HEK293 (cell line): ENCODE measurements around the gene IQGAP3.
A peak's percentile ranks its signal among the peaks of the same experiment; 100 is the strongest.

Experiments
- HIC1 ChIP-seq: fragments of 450-650 bp; formaldehyde crosslinking; IDR thresholded peaks from 2 replicates; pipeline ENCODE4 v1.5.1; 2016; ENCODE audit warnings: missing biosample characterization, missing genetic modification characterization
- KLF10 ChIP-seq: fragments of 450-650 bp; IDR thresholded peaks from 2 replicates; pipeline ENCODE4 v1.5.1; 2018; ENCODE audit warnings: missing biosample characterization, mild to moderate bottlenecking, missing genetic modification characterization
- PRDM1 ChIP-seq: fragments of 450-650 bp; formaldehyde crosslinking; IDR thresholded peaks from 2 replicates; pipeline ENCODE4; 2016; ENCODE audit warnings: missing biosample characterization, missing genetic modification characterization
- RBAK ChIP-seq: fragments of 450-650 bp; formaldehyde crosslinking; IDR thresholded peaks from 2 replicates; pipeline ENCODE4 v1.5.1; 2016; ENCODE audit warnings: missing biosample characterization, missing genetic modification characterization
- WT1 ChIP-seq: fragments of 450-650 bp; formaldehyde crosslinking; IDR thresholded peaks from 2 replicates; pipeline ENCODE4 v1.5.1; 2016; ENCODE audit warnings: missing biosample characterization, missing genetic modification characterization
- ZBTB44 ChIP-seq: fragments of 450-650 bp; IDR thresholded peaks from 2 replicates; pipeline ENCODE4 v1.5.1; 2018; ENCODE audit warnings: missing biosample characterization, mild to moderate bottlenecking, missing genetic modification characterization
- ZBTB6 ChIP-seq: fragments of 450-650 bp; formaldehyde crosslinking; IDR thresholded peaks from 2 replicates; pipeline ENCODE4 v1.5.1; 2017; ENCODE audit warnings: missing biosample characterization, missing genetic modification characterization
- ZFP69B ChIP-seq: fragments of 450-650 bp; formaldehyde crosslinking; IDR thresholded peaks from 2 replicates; pipeline ENCODE4 v1.5.1; 2016; ENCODE audit warnings: missing biosample characterization, missing genetic modification characterization
- ZIC2 ChIP-seq: fragments of 450-650 bp; formaldehyde crosslinking; IDR thresholded peaks from 2 replicates; pipeline ENCODE4 v1.5.1; 2016; ENCODE audit warnings: missing biosample characterization, missing genetic modification characterization
- ZNF112 ChIP-seq: fragments of 450-650 bp; formaldehyde crosslinking; IDR thresholded peaks from 2 replicates; pipeline ENCODE4 v1.5.0; 2017; ENCODE audit warnings: missing biosample characterization, missing genetic modification characterization
- ZNF132 ChIP-seq: fragments of 450-650 bp; formaldehyde crosslinking; IDR thresholded peaks from 2 replicates; pipeline ENCODE4 v1.5.1; 2017; ENCODE audit warnings: missing biosample characterization, missing genetic modification characterization, borderline replicate concordance
- ZNF202 ChIP-seq: fragments of 450-650 bp; formaldehyde crosslinking; IDR thresholded peaks from 2 replicates; pipeline ENCODE4 v1.5.1; 2016; ENCODE audit warnings: missing biosample characterization, missing genetic modification characterization, borderline replicate concordance
- ZNF23 ChIP-seq: fragments of 450-650 bp; formaldehyde crosslinking; IDR thresholded peaks from 2 replicates; pipeline ENCODE4 v1.5.1; 2016; ENCODE audit warnings: missing biosample characterization, missing genetic modification characterization, borderline replicate concordance
- ZNF24 ChIP-seq: fragments of 450-650 bp; formaldehyde crosslinking; IDR thresholded peaks from 2 replicates; pipeline ENCODE4 v1.5.1; 2016; ENCODE audit warnings: missing biosample characterization, missing genetic modification characterization
- ZNF398 ChIP-seq: fragments of 450-650 bp; formaldehyde crosslinking; IDR thresholded peaks from 2 replicates; pipeline ENCODE4 v1.5.1; 2017; ENCODE audit warnings: missing biosample characterization, missing genetic modification characterization
- ZNF423 ChIP-seq: fragments of 450-650 bp; formaldehyde crosslinking; IDR thresholded peaks from 2 replicates; pipeline ENCODE4 v1.5.1; 2016; ENCODE audit warnings: missing biosample characterization, missing genetic modification characterization
- ZNF501 ChIP-seq: fragments of 450-650 bp; formaldehyde crosslinking; IDR thresholded peaks from 2 replicates; pipeline ENCODE4 v1.5.1; 2016; ENCODE audit warnings: missing biosample characterization, missing genetic modification characterization
- ZNF610 ChIP-seq: fragments of 450-650 bp; formaldehyde crosslinking; IDR thresholded peaks from 2 replicates; pipeline ENCODE4 v1.5.1; 2016; ENCODE audit warnings: missing biosample characterization, missing genetic modification characterization, borderline replicate concordance
- ZNF621 ChIP-seq: fragments of 450-650 bp; formaldehyde crosslinking; IDR thresholded peaks from 2 replicates; pipeline ENCODE4 v1.5.1; 2017; ENCODE audit warnings: missing biosample characterization, missing genetic modification characterization
- ZNF623 ChIP-seq: fragments of 450-650 bp; formaldehyde crosslinking; IDR thresholded peaks from 2 replicates; pipeline ENCODE4 v1.5.1; 2016; ENCODE audit warnings: missing biosample characterization, missing genetic modification characterization
- ZNF624 ChIP-seq: fragments of 450-650 bp; formaldehyde crosslinking; IDR thresholded peaks from 2 replicates; pipeline ENCODE4 v1.5.1; 2017; ENCODE audit warnings: missing biosample characterization, missing genetic modification characterization
- ZNF843 ChIP-seq: fragments of 450-650 bp; formaldehyde crosslinking; IDR thresholded peaks from 2 replicates; pipeline ENCODE4 v1.5.1; 2016; ENCODE audit warnings: missing biosample characterization, missing genetic modification characterization
- TF ChIP-seq, protein P1 (sequence below): fragments of 450-650 bp; formaldehyde crosslinking; IDR thresholded peaks from 2 replicates; pipeline ENCODE4 v1.5.1; 2016; ENCODE audit warnings: missing biosample characterization, missing genetic modification characterization
- TF ChIP-seq, protein P2 (sequence below): fragments of 450-650 bp; formaldehyde crosslinking; IDR thresholded peaks from 2 replicates; pipeline ENCODE4 v1.5.1; 2017; ENCODE audit warnings: missing biosample characterization, missing genetic modification characterization
- TF ChIP-seq, protein P3 (sequence below): fragments of 450-650 bp; formaldehyde crosslinking; IDR thresholded peaks from 2 replicates; pipeline ENCODE4 v1.5.1; 2016; ENCODE audit warnings: missing biosample characterization, missing genetic modification characterization
- TF ChIP-seq, protein P4 (sequence below): fragments of 450-650 bp; formaldehyde crosslinking; IDR thresholded peaks from 2 replicates; pipeline ENCODE4 v1.5.1; 2017; ENCODE audit warnings: missing biosample characterization, mild to moderate bottlenecking, missing genetic modification characterization, moderate library complexity

IQGAP3 gene

DNA sequence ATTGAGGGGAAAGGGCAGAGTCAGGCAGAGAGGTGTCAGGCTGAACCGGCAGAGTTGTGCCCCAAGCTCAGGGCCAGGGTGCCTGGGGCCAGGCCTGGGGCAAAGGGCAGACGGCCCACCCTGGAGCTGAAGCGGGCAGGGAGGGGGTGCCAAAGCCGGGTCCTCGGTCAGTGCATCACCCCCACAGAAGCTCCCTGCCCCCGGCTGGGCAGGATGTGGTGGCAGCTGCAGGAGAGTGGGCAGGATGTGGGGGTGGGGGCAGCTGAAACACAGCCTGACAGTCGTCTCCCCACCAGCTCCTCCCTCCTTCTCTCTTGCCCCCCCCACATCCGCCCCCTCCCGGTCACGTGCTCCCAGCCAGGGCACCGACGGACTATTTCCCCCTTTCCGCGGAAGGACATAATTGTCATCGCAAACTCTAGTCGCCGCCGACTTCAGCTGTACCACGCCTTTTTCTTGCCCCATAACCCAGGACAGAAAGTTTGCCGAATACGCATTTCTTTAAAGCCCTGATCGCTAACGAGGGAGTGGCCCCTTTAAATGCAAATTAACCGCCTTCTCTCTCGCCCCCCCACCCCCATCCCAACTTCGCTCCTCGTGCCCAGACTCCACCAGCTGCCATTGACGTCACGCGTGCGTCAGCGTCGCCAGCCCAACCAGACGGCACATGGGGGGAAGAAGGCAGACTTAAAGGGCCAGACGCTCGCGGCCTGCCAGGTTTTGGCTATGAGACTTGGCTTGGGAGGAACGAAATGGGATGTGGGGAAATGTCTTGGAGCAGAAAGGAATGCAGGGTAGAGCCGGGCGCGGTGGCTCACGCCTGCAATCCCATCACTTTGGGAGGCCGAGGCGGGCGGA, 67.3 kb downstream of the IQGAP3 start (continued):
- TF ChIP-seq ZNF843 (tag by site-specific recombination) (no peak; the same call in 1 of the 2 replicates), ZBTB44 (peak; percentile 72), ZNF132 (tag by site-specific recombination) (no peak), ZNF202 (tag by site-specific recombination) (no peak), ZNF398 (tag by site-specific recombination) (peak; percentile 87), ZNF112 (tag by site-specific recombination) (no peak), ZNF623 (0 out of 2 replicates have a peak, but pooled peaks have one; percentile 31), KLF10 (peak; percentile 84), ZNF624 (tag by site-specific recombination) (no peak), ZNF501 (tag by site-specific recombination) (peak; percentile 87), HIC1 (tag by site-specific recombination) (peak; percentile 99), RBAK (tag by site-specific recombination) (no peak), ZFP69B (peak; percentile 100), ZNF423 (tag by site-specific recombination) (no peak), ZBTB6 (tag by site-specific recombination) (no peak), PRDM1 (tag by site-specific recombination) (no peak), ZNF621 (tag by site-specific recombination) (no peak), ZNF23 (tag by site-specific recombination) (no peak), WT1 (tag by site-specific recombination) (peak; percentile 71; the same call in 1 of the 2 replicates), ZNF24 (tag by site-specific recombination) (peak; percentile 85), ZNF610 (tag by site-specific recombination) (peak; percentile 76; the same call in 1 of the 2 replicates), ZIC2 (tag by site-specific recombination) (0 out of 2 replicates have a peak, but pooled peaks have one; percentile 43)
- TF ChIP-seq, protein P1, sequence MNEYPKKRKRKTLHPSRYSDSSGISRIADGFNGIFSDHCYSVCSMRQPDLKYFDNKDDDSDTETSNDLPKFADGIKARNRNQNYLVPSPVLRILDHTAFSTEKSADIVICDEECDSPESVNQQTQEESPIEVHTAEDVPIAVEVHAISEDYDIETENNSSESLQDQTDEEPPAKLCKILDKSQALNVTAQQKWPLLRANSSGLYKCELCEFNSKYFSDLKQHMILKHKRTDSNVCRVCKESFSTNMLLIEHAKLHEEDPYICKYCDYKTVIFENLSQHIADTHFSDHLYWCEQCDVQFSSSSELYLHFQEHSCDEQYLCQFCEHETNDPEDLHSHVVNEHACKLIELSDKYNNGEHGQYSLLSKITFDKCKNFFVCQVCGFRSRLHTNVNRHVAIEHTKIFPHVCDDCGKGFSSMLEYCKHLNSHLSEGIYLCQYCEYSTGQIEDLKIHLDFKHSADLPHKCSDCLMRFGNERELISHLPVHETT (tag by site-specific recombination): peak; percentile 80
- TF ChIP-seq, protein P2, sequence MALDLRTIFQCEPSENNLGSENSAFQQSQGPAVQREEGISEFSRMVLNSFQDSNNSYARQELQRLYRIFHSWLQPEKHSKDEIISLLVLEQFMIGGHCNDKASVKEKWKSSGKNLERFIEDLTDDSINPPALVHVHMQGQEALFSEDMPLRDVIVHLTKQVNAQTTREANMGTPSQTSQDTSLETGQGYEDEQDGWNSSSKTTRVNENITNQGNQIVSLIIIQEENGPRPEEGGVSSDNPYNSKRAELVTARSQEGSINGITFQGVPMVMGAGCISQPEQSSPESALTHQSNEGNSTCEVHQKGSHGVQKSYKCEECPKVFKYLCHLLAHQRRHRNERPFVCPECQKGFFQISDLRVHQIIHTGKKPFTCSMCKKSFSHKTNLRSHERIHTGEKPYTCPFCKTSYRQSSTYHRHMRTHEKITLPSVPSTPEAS (tag by site-specific recombination): 0 out of 2 replicates have a peak, but pooled peaks have one; percentile 36
- TF ChIP-seq, protein P3, sequence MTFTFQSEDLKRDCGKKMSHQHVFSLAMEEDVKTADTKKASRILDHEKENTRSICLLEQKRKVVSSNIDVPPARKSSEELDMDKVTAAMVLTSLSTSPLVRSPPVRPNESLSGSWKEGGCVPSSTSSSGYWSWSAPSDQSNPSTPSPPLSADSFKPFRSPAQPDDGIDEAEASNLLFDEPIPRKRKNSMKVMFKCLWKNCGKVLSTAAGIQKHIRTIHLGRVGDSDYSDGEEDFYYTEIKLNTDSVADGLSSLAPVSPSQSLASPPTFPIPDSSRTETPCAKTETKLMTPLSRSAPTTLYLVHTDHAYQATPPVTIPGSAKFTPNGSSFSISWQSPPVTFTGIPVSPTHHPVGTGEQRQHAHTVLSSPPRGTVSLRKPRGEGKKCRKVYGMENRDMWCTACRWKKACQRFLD (tag by site-specific recombination): no peak
- TF ChIP-seq, protein P4, sequence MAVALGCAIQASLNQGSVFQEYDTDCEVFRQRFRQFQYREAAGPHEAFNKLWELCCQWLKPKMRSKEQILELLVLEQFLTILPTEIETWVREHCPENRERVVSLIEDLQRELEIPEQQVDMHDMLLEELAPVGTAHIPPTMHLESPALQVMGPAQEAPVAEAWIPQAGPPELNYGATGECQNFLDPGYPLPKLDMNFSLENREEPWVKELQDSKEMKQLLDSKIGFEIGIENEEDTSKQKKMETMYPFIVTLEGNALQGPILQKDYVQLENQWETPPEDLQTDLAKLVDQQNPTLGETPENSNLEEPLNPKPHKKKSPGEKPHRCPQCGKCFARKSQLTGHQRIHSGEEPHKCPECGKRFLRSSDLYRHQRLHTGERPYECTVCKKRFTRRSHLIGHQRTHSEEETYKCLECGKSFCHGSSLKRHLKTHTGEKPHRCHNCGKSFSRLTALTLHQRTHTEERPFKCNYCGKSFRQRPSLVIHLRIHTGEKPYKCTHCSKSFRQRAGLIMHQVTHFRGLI: peak; percentile 98
